Lower leg skin (tissue), 4 donors: ENCODE measurements around the gene NLK. TPM values are rescaled to one million over a fixed set of nuclear protein-coding genes. Genes with fewer than 3 reads are reported as not detected.
"Not testable (repeated sequence)": the region's sequence is repeated elsewhere in the genome, so short reads cannot be mapped to it uniquely, and the experiment has no call there.

ENCODE experiments used
- DNase-seq, 2 donors: peaks; one replicate each; pipeline ENCODE4 v3.0.0-alpha.2; 2019; ENCODE audit warnings: low spot score in 2 of 2
- H3K4me3 ChIP-seq: fragments of 200-600 bp; sonication (generic); 2 replicates; pipeline ENCODE4 v1.5.1; 2017; ENCODE audit warnings: mild to moderate bottlenecking, low read depth; ENCODE audit not compliant: poor library complexity, severe bottlenecking
- POLR2A ChIP-seq, 2 donors: fragments of 450-650 bp; IDR thresholded peaks; one replicate each; pipeline ENCODE4 v1.6.1; 2016 to 2017; ENCODE audit warnings: antibody characterized with exemption in 2 of 2, mild to moderate bottlenecking in 1 of 2, moderate library complexity in 1 of 2
- WGBS, 2 donors: methylation state at CpG; one replicate each; pipeline ENCODE4 v1.1.5; 2018; 5-methylcytosine and 5-hydroxymethylcytosine counted together
- intact Hi-C: fragments of 100-400 bp; cut with DNase I; formaldehyde crosslinking; loops from one replicate; pipeline ENCODE4 v1.15.0; 2023; ENCODE audit warnings: low total_unique reads
- total RNA-seq, 4 donors: library from RNA; depleted of rRNA; stranded (reverse); fragments of >200 nt; gene quantifications; one replicate each; pipeline ENCODE4 v1.1.0, GENCODE V29; 2016
- TF ChIP-seq, protein P1 (sequence below), 3 donors: fragments of 450-650 bp; IDR thresholded peaks; one replicate each; pipeline ENCODE4 v1.5.1; 2016; ENCODE audit warnings: antibody characterized with exemption in 3 of 3, mild to moderate bottlenecking in 3 of 3, moderate library complexity in 2 of 3

NLK gene
- total RNA-seq, 4 donors from 2014 or later = 5.9 to 10.8 (median 8.2) TPM

DNA sequence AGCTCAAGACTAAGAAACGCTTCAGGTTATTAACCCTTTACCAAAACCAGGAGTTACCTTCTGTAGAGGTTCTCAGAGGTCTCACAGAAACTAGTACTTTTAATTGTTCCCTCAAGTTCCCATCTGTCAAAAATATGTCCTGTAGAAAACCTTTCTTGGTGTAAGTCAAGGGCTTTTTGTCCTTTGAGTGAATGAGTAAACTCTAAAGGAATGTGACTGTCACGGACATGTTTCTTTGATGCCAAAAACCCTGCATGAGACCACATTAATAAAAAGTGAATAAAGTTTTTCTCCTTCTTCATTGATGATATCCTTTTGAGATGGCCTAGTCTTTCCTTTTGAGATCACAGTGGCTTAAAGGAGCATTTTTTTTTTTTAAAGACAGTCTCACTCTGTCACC lies 102.9 kb downstream of the NLK start:
- 60 to 66% methylated on average over 2 of the region's 2 CpGs for WGBS, 2 donors
- H3K4me3 ChIP-seq = no peak overlapping the region
- intact Hi-C loops = no loop called here
- TF ChIP-seq, protein P1, sequence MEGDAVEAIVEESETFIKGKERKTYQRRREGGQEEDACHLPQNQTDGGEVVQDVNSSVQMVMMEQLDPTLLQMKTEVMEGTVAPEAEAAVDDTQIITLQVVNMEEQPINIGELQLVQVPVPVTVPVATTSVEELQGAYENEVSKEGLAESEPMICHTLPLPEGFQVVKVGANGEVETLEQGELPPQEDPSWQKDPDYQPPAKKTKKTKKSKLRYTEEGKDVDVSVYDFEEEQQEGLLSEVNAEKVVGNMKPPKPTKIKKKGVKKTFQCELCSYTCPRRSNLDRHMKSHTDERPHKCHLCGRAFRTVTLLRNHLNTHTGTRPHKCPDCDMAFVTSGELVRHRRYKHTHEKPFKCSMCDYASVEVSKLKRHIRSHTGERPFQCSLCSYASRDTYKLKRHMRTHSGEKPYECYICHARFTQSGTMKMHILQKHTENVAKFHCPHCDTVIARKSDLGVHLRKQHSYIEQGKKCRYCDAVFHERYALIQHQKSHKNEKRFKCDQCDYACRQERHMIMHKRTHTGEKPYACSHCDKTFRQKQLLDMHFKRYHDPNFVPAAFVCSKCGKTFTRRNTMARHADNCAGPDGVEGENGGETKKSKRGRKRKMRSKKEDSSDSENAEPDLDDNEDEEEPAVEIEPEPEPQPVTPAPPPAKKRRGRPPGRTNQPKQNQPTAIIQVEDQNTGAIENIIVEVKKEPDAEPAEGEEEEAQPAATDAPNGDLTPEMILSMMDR (IDR thresholded peaks at IDR 0.05) = no peak
- no peak for TF ChIP-seq POLR2A (IDR thresholded peaks at IDR 0.05)
- no peak for DNase-seq

DNA sequence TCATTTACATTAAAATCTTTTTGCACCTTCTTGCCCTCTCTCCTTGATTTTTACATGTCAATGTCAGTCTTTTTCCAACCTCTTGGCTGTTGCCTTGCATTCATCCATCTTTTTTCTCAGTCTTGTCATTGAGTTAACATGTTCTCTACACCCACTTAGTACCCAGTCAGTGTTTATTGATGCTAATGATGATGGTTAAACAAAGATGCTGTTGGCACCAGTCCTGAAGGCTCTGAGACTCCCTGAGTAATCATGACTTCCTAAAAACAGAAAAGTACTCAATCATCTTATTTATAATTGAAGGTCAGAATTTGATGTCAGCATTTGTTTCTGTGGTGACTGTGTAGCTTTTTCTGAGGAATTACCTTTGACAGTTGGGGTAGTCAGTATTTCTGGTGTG lies 104.5 kb downstream of the NLK start:
- TF ChIP-seq, protein P1 (IDR thresholded peaks at IDR 0.05) = no peak
- DNase-seq = no peak

DNA sequence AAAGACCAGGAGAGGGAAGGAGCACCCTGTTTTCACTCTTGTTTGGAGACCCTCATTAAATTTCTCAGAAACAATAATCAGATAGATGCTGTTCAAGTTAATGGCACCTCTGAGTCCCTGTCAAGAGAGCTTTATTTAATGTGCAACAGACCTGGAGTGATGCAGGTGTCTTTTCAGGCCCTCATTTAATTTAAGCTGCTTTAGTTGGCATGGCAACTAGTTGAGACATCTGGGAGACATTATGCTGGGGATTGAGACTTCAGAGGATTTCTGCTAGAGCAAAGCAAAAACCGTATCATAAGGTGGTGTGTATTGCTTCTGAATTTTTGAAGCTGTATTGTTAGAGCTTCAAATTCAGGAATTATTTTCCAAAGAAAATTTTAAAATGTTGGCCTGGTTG lies 108.5 kb downstream of the NLK start:
- WGBS, 2 donors = 67 to 74% methylated on average over 1 of the region's 1 CpG
- H3K4me3 ChIP-seq = no peak overlapping the region
- DNase-seq = no peak
- TF ChIP-seq, protein P1 (IDR thresholded peaks at IDR 0.05) = no peak
- no peak for TF ChIP-seq POLR2A (IDR thresholded peaks at IDR 0.05)
- intact Hi-C loops = no loop called here

More for the DNA sequence above, 104.5 kb downstream of the NLK start:
- intact Hi-C loops = no loop called here
- no peak overlapping the region for H3K4me3 ChIP-seq

DNA sequence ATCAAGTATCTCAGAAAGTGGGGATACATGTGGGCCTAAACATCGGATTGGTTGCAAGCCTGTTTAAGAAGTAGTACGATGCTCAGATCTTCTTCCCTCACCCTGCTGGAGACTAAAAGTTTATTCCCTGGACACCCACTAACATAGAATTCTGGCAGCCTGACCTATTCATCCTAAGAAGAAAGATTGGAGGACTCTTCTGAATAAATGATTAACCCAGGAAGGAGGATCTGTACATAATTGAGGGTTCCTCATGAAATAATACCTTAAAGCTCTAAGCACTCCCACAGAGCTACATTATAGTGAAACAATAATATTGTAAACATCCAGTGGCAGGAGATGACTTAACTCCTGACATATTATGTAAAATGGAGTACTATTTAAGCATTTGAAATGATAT lies 111.7 kb downstream of the NLK start:
- no peak for DNase-seq

DNA sequence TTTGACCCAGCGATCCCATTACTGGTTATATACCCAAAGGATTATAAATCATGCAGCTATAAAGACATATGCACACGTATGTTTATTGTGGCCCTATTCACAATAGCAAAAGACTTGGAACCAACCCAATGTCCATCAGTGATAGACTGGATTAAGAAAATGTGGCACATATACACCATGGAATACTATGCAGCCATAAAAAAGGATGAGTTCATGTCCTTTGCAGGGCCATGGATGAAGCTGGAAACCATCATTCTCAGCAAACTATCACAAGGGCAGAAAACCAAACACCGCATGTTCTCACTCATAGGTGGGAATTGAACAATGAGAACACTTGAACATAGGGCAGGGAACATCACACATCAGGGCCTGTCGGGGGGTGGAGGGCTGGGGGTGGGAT lies 112.9 kb downstream of the NLK start:
- intact Hi-C loops, H3K4me3 ChIP-seq, DNase-seq: not testable (repeated sequence)
- WGBS, 2 donors = 97% methylated on average over 4 of the region's 4 CpGs

More for the DNA sequence above, 111.7 kb downstream of the NLK start:
- TF ChIP-seq POLR2A (IDR thresholded peaks at IDR 0.05) = no peak
- TF ChIP-seq, protein P1 (IDR thresholded peaks at IDR 0.05) = no peak
- intact Hi-C loops = no loop called here
- WGBS, 2 donors = 77 to 79% methylated on average over 2 of the region's 2 CpGs
- no peak overlapping the region for H3K4me3 ChIP-seq

DNA sequence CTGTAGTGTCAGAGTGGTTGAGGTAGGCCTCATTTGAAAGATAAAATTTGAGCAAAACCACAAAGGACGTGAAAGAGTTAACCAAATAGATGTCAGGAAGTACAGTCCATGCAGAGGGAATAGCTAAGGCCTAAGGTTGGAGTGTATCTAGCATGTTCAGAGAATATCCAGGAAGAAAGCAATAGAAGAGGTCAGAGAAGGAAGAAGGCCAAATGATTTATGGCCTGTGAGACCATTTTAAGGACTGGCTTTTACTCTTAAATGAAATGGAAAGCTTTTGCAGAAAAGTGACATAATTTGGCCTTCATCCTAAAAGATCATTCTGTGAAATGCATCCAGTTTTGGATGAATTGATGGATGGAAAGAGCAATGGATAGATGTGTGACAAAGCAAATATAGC lies 116.5 kb downstream of the NLK start:
- TF ChIP-seq, protein P1 (IDR thresholded peaks at IDR 0.05) = no peak
- TF ChIP-seq POLR2A (IDR thresholded peaks at IDR 0.05) = no peak
- intact Hi-C loops = no loop called here

More for the DNA sequence above, 116.5 kb downstream of the NLK start:
- WGBS, 2 donors = 83 to 84% methylated on average over 1 of the region's 1 CpG
- no peak for DNase-seq
- H3K4me3 ChIP-seq = no peak overlapping the region
